Endothelial cell of umbilical vein (primary cell): ENCODE data around the gene TMCC3. TPM values are rescaled to one million over a fixed set of nuclear protein-coding genes. Genes with fewer than 3 reads are reported as not detected.

ENCODE experiments used
- BruUV-seq: library from RNA; stranded (reverse); fragments of 400-500 nt; replicated peaks from 2 replicates; lab custom pipeline; 2021; lab: Mats Ljungman, UMichigan
- CTCF ChIA-PET: fragments of 300-600, 350-600 bp; sonication (Branson Sonifier 250); formaldehyde crosslinking; loops from one replicate; lab custom pipeline; 2021; ENCODE audit warnings: antibody characterized with exemption, inconsistent platforms; lab: Charles Lee
- POLR2A ChIA-PET: fragments of 300-600, 350-600 bp; sonication (Branson Sonifier 250); formaldehyde crosslinking; loops from one replicate; lab custom pipeline; 2021; ENCODE audit warnings: antibody characterized with exemption, inconsistent platforms; lab: Charles Lee
- DNase-seq: peaks from one replicate; pipeline ENCODE4 v3.0.0-alpha.2; 2011; ENCODE audit warnings: low read depth, low spot score
- FAIRE-seq: peaks from 2 replicates; lab custom pipeline; 2011; peaks lifted over from hg19 to GRCh38; lab: Jason Lieb, UNC
- H2AFZ ChIP-seq: 2 replicates; pipeline ENCODE4 v1.6.0; 2012; ENCODE audit warnings: low read depth, low read length, control low read depth, inconsistent platforms
- H3K27ac ChIP-seq: 2 replicates; pipeline ENCODE4 v1.5.1; 2011; ENCODE audit warnings: low read depth, mild to moderate bottlenecking, control low read depth, low read length, moderate library complexity; ENCODE audit not compliant: insufficient read depth
- H3K27me3 ChIP-seq, 2 experiments: 2 replicates each; pipeline versions ENCODE4 v1.6.0 to v1.6.1; 2011; ENCODE audit warnings: low read length in 2 of 2, mixed read lengths in 1 of 2; ENCODE audit not compliant: control insufficient read depth in 2 of 2, insufficient read depth in 2 of 2
- H3K36me3 ChIP-seq, 2 experiments: 2 replicates in 1 of 2; 3 replicates in 1 of 2; pipeline ENCODE4 v1.5.1; 2011; ENCODE audit warnings: low read length in 2 of 2, mild to moderate bottlenecking in 1 of 2, moderate library complexity in 1 of 2; ENCODE audit not compliant: control insufficient read depth in 2 of 2, insufficient read depth in 2 of 2; ENCODE audit errors: extremely low read depth in 1 of 2
- H3K4me1 ChIP-seq: 3 replicates; pipeline ENCODE4 v1.5.1; 2011; ENCODE audit warnings: mild to moderate bottlenecking, low read length; ENCODE audit not compliant: control insufficient read depth, insufficient read depth; ENCODE audit errors: extremely low read depth
- H3K4me2 ChIP-seq: 2 replicates; pipeline ENCODE4 v1.6.1; 2011; ENCODE audit warnings: low read length, control low read depth, mixed read lengths; ENCODE audit not compliant: insufficient read depth
- H3K4me3 ChIP-seq, 3 experiments: fragments of 200-600 bp in 1 of 3; sonication (generic), shearing (Covaris generic) in 1 of 3; replicated peaks in 1 of 3; 2 replicates each; pipeline ENCODE4 v1.5.1; 2011 to 2016; ENCODE audit warnings: control low read depth in 3 of 3, low read length in 3 of 3, mild to moderate bottlenecking in 2 of 3, inconsistent platforms in 1 of 3, low read depth in 1 of 3, moderate library complexity in 1 of 3; ENCODE audit not compliant: insufficient read depth in 1 of 3
- H3K79me2 ChIP-seq: 2 replicates; pipeline ENCODE4 v1.6.0; 2012; ENCODE audit warnings: low read length, inconsistent platforms; ENCODE audit not compliant: control insufficient read depth, insufficient read depth
- H3K9ac ChIP-seq: replicated peaks from 2 replicates; pipeline ENCODE3; 2011; ENCODE audit warnings: low read length, control low read depth; ENCODE audit not compliant: insufficient read depth; ENCODE audit errors: extremely low read depth
- H3K9me1 ChIP-seq: replicated peaks from 3 replicates; pipeline ENCODE4 v1.6.0; 2011; ENCODE audit warnings: mild to moderate bottlenecking, low read length; ENCODE audit not compliant: control insufficient read depth, insufficient read depth; ENCODE audit errors: extremely low read depth
- H3K9me3 ChIP-seq: replicated peaks from 2 replicates; pipeline ENCODE4 v1.5.1; 2012; ENCODE audit warnings: low read length, inconsistent platforms; ENCODE audit not compliant: control insufficient read depth, insufficient read depth
- H4K20me1 ChIP-seq: replicated peaks from 2 replicates; pipeline ENCODE3; 2011; ENCODE audit warnings: mild to moderate bottlenecking, low read length; ENCODE audit not compliant: control insufficient read depth, insufficient read depth; ENCODE audit errors: extremely low read depth
- CTCF ChIP-seq, 2 donors: IDR thresholded peaks; 1 replicate in 1 of 2; 2 replicates in 1 of 2; pipeline ENCODE4 v1.5.1; 2011; ENCODE audit warnings: low read length in 2 of 2, mild to moderate bottlenecking in 2 of 2, moderate library complexity in 2 of 2, control low read depth in 1 of 2, inconsistent platforms in 1 of 2, low read depth in 1 of 2; ENCODE audit not compliant: insufficient read depth in 1 of 2; ENCODE audit errors: extremely low read depth in 1 of 2
- EZH2 ChIP-seq: IDR thresholded peaks from 2 replicates; pipeline ENCODE4 v1.6.1; 2012; ENCODE audit warnings: borderline replicate concordance, low read depth, mild to moderate bottlenecking, moderate library complexity, low read length, inconsistent platforms; ENCODE audit not compliant: severe bottlenecking
- FOS ChIP-seq: IDR thresholded peaks from 2 replicates; pipeline ENCODE4 v1.6.1; 2011; ENCODE audit warnings: mild to moderate bottlenecking, low read length, moderate library complexity, borderline replicate concordance; ENCODE audit not compliant: insufficient read depth
- GATA2 ChIP-seq: IDR thresholded peaks from 2 replicates; pipeline ENCODE4 v1.7.0; 2011; ENCODE audit warnings: low read depth, mild to moderate bottlenecking, moderate library complexity, mixed read lengths, low read length; ENCODE audit not compliant: insufficient read length, insufficient read depth
- JUN ChIP-seq: IDR thresholded peaks from 2 replicates; pipeline ENCODE4 v1.6.1; 2011; ENCODE audit warnings: borderline replicate concordance, low read depth; ENCODE audit not compliant: insufficient read length, insufficient read depth
- MAX ChIP-seq: IDR thresholded peaks from 2 replicates; pipeline ENCODE4 v1.6.1; 2011; ENCODE audit not compliant: insufficient read depth, insufficient read length
- MYC ChIP-seq: IDR thresholded peaks from one replicate; pipeline ENCODE4 v1.6.1; 2011; ENCODE audit warnings: mild to moderate bottlenecking, low read depth, low read length
- POLR2A ChIP-seq: IDR thresholded peaks from 2 replicates; pipeline ENCODE4 v1.6.1; 2012; ENCODE audit warnings: low read depth, mild to moderate bottlenecking, control low read depth, low read length
- POLR2AphosphoS5 ChIP-seq: IDR thresholded peaks from 2 replicates; pipeline ENCODE4 v1.6.1; 2012; ENCODE audit warnings: low read depth, mild to moderate bottlenecking, control low read depth, low read length, moderate library complexity; ENCODE audit not compliant: insufficient read depth
- dilution Hi-C: fragments of 300-500 bp; cut with MboI; formaldehyde crosslinking; loops from one replicate; pipeline ENCODE4 v1.15.0; 2019; ENCODE audit warnings: low sequenced_read_pairs; ENCODE audit not compliant: extremely low pct_ligation_motif_present
- intact Hi-C: fragments of 100-400 bp; cut with micrococcal nuclease; formaldehyde crosslinking; loops from one replicate; pipeline ENCODE4 v1.10.0; 2022
- polyA plus RNA-seq, 4 experiments: library from polyadenylated mRNA; depleted of rRNA in 3 of 4; stranded (reverse) in 3 of 4; unstranded in 1 of 4; fragments of >200 nt; gene quantifications; 2 replicates each; pipeline versions ENCODE4 v1.2.1 to v1.2.3, GENCODE V29; 2011 to 2012; ENCODE audit warnings: missing spikeins in 1 of 4
- total RNA-seq: library from RNA; stranded (reverse); gene quantifications from 2 replicates; pipeline ENCODE4 v1.2.3, GENCODE V29; 2021

Gene TMCC3
- total and polyA plus RNA-seq, 2 donors (not counting 3 experiments of a cell fraction or from before 2014, with no cell fraction given) = 13.5 to 30.4 TPM

GRCh38 chr12:94678849-94679248 lies 28.5 kb upstream of the TMCC3 start:
- Histone ChIP-seq H2AFZ (no peak overlapping the region), H3K36me3 (no peaks in the 10 kb centered on the region), H3K9me1 (no peaks in the 10 kb centered on the region), H3K4me2 (no peak overlapping the region), H4K20me1 (no peaks in the 10 kb centered on the region), H3K4me3 (no peak overlapping the region), H3K27ac (no peak overlapping the region), H3K79me2 (no peaks in the 10 kb centered on the region), H3K9ac (no peak overlapping the region), H3K4me1 (peaks cover 31% of the 10 kb centered on the region), H3K9me3 (no peaks in the 10 kb centered on the region), H3K27me3 (no peaks in the 10 kb centered on the region)
- intact Hi-C loops (no loop called here), dilution Hi-C loops (no loop called here)
- no peak for DNase-seq
- CTCF ChIA-PET = no interaction called here
- POLR2A ChIA-PET = interaction anchor here (0.9 kb wide), 1 partner anchor 11 kb away, joined by 3 read pairs; no protein-coding TSS in a partner anchor
- no TSS peak for BruUV-seq
- FAIRE-seq = no peak
- TF ChIP-seq CTCF (IDR thresholded peaks at IDR 0.05; ENCODE audit: extremely low read depth in 1 of 2, insufficient read depth in 1 of 2, low read depth in 1 of 2, low read length in 2 of 2) (no peak), MAX (no peak), GATA2 (no peak), JUN (no peak), MYC (no peak), POLR2A (no peak), EZH2 (no peak), FOS (no peak), POLR2AphosphoS5 (no peak)
